Measurements from ENCODE around the gene SHANK2. TPM values are rescaled to one million over a fixed set of nuclear protein-coding genes. Genes with fewer than 3 reads are reported as not detected.

The SHANK2 gene
- total RNA-seq, 2 donors from 2014 or later = 44.4 to 94.9 TPM

DNA sequence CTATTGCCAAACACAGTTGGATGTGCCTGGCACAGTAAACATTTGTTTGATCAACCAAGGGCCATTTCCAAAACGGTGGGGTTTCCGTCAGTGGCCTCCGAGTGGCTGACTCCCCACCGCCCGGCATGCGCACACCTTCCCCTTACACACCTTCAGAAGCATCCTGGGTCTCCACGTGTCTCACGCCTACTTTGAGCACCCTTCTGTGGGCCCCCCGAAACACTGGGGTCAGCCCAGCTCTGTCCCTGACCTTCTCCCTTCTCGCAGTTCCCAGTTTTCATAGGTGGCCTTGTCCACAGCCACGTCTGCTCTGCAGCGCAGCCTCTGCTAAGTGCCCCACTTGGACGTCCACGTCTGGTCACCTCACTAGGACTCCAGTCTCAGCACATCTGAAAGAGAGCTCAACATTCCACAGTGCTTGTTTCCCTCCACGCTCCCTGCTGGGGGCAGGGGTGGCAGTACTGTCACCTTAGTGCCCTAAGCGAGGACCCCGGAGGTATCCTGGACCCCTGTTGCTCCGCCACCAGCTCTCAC, 13.2 kb upstream of the SHANK2 start:
- Histone ChIP-seq H3K4me3 (no peak overlapping the region), H3K27ac (no peak overlapping the region), H3K9me3 (no peaks in the 10 kb centered on the region), H3K36me3 (replicated peaks in 1 of 2; ENCODE audit: insufficient read depth in 1 of 2, low read depth in 2 of 2) (no peaks in the 10 kb centered on the region), H3K4me1 (peaks cover 4% of the 10 kb centered on the region), H3K27me3 (no peaks in the 10 kb centered on the region)
- 88 to 92% methylated on average over 15 to 18 of the region's 18 CpGs for WGBS, 2 donors
- no peak for DNase-seq
- intact Hi-C loops (cut with DNase I) = no loop called here
- ATAC-seq = no peak
- TF ChIP-seq, protein P1, sequence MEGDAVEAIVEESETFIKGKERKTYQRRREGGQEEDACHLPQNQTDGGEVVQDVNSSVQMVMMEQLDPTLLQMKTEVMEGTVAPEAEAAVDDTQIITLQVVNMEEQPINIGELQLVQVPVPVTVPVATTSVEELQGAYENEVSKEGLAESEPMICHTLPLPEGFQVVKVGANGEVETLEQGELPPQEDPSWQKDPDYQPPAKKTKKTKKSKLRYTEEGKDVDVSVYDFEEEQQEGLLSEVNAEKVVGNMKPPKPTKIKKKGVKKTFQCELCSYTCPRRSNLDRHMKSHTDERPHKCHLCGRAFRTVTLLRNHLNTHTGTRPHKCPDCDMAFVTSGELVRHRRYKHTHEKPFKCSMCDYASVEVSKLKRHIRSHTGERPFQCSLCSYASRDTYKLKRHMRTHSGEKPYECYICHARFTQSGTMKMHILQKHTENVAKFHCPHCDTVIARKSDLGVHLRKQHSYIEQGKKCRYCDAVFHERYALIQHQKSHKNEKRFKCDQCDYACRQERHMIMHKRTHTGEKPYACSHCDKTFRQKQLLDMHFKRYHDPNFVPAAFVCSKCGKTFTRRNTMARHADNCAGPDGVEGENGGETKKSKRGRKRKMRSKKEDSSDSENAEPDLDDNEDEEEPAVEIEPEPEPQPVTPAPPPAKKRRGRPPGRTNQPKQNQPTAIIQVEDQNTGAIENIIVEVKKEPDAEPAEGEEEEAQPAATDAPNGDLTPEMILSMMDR (IDR thresholded peaks at IDR 0.05) = no peak
- no peak for TF ChIP-seq POLR2A (IDR thresholded peaks at IDR 0.05)

DNA sequence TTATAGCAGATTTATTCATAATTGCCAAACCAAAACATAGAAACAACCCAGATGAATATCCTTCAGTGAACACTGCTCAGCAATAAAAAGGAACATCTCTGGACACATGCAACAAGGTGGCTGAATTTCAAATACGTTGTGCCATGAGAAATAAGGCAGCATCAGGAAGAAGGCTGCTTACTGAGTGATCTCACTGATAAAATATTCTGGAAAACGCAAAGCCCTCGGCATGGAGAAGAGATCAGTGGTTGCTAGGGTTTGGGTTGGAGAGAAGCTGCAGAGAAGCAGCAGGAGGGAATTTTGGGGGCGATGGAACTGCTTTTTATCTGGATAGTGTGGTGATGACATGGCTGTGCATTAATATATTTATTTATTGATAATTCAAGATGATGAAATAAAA, 11.0 kb upstream of the SHANK2 start:
- WGBS, 2 donors = 47 to 50% methylated on average over 4 of the region's 4 CpGs
- intact Hi-C loops (cut with DNase I) = no loop called here
- H3K27ac ChIP-seq = no peak overlapping the region
- no peaks in the 10 kb centered on the region for H3K9me3 ChIP-seq
- ATAC-seq = peak; percentile 30
- H3K4me3 ChIP-seq = no peak overlapping the region
- peaks cover 4% of the 10 kb centered on the region for H3K4me1 ChIP-seq
- no peak for TF ChIP-seq POLR2A (IDR thresholded peaks at IDR 0.05)
- TF ChIP-seq, protein P1 (IDR thresholded peaks at IDR 0.05) = no peak
- no peaks in the 10 kb centered on the region for H3K27me3 ChIP-seq
- no peak for DNase-seq
- H3K36me3 ChIP-seq (replicated peaks in 1 of 2; ENCODE audit: insufficient read depth in 1 of 2, low read depth in 2 of 2) = no peaks in the 10 kb centered on the region

DNA sequence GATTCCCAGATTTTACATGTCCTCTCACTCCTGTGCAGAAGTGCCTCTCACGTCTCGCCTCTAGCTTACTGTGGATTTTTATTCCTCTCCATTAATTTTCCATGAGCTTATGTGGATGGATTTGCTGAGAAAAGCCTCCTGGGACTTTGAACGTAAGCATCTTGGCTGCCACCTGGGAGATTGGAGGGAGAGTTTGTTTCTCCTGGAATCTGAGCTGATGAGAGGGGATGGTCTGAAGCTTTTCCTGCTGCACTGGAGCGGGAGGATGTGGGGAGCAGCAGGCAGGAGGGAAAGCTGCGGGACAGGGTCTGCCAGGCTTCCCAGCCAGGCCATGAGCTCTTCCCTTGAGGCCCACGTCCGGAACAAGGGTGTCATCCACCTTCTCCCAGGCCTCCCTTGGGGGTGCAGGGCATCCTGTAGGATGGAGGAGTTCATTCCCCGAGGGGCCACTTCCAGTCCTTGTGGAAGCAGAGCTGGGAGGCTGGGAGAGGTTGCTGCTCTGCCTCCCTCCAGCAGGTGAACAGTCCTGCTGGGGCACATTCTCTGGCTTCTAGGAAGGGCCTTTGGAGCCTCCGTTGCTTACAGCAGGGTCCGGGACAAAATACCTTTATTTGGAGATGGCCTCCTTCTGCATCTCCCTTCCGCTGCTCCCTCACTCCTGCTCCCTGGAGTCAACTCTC, 3.6 kb upstream of the SHANK2 start:
- H3K9me3 ChIP-seq = no peaks in the 10 kb centered on the region
- H3K27ac ChIP-seq = peak overlapping the region in 3 of 4 donors; percentile 94 to 98 (median 96)
- TF ChIP-seq POLR2A (IDR thresholded peaks at IDR 0.05) = no peak
- TF ChIP-seq, protein P1 (IDR thresholded peaks at IDR 0.05) = no peak
- DNase-seq = no peak
- ATAC-seq = no peak
- WGBS, 2 donors = 42 to 48% methylated on average over 8 to 11 of the region's 11 CpGs
- no peaks in the 10 kb centered on the region for H3K36me3 ChIP-seq (replicated peaks in 1 of 2; ENCODE audit: insufficient read depth in 1 of 2, low read depth in 2 of 2)
- no peaks in the 10 kb centered on the region for H3K27me3 ChIP-seq
- no peak overlapping the region for H3K4me3 ChIP-seq
- intact Hi-C loops (cut with DNase I) = no loop called here
- H3K4me1 ChIP-seq = peaks cover 34% of the 10 kb centered on the region

DNA sequence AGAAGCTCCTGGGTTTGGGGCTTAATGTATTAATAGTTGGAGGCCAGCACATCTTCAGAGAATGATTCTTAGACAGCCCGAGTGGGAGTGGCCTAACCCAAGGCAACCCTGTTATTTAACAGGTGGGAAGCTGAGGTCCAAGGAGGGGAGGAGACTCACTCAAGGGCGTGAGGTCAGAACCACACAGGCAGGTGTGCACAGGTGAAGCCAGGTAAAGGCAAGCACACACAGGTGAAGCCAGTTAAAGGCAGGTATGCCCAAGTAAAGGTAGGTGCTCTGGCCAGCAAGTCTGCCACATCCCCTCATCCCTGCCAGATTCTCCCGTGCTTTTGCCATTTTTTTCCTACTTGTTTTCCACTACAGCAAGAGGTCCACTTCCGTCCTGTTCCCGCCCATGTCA, 2.9 kb upstream of the SHANK2 start:
- no peaks in the 10 kb centered on the region for H3K36me3 ChIP-seq (replicated peaks in 1 of 2; ENCODE audit: insufficient read depth in 1 of 2, low read depth in 2 of 2)
- intact Hi-C loops (cut with DNase I) = no loop called here
- WGBS, 2 donors = 28 to 33% methylated on average over 5 of the region's 5 CpGs
- peak overlapping the region in 3 of 4 donors; percentile 94 to 98 (median 96) for H3K27ac ChIP-seq
- peaks cover 40% of the 10 kb centered on the region for H3K4me1 ChIP-seq
- ATAC-seq = peak; percentile 31
- H3K27me3 ChIP-seq = no peaks in the 10 kb centered on the region
- peak; percentile 63 to 88 (median 82) for DNase-seq
- TF ChIP-seq, protein P1 (IDR thresholded peaks at IDR 0.05) = no peak
- TF ChIP-seq POLR2A (IDR thresholded peaks at IDR 0.05) = peak in 2 of 3 donors; percentile 21 to 55
- no peak overlapping the region for H3K4me3 ChIP-seq
- H3K9me3 ChIP-seq = no peaks in the 10 kb centered on the region

DNA sequence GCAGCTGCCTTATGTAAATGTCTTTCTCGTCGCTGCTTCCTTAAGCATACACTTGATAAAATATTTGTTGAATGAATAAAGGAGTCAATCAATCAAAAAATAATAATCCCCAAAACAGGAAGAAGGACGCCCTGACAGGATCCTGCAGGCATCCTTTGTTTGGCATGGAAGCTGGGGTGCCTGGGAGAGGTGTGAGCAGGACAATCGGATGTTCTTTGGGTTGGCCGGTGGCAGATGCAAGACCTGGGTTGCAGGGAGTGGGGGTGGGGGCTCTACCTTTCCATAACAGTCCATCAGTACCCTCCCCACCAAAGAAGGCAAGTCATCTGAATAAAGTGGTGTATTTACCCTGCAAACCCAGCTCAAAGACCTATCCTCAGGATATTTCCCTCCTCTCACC, 1.4 kb upstream of the SHANK2 start:
- no peaks in the 10 kb centered on the region for H3K27me3 ChIP-seq
- peak overlapping the region; percentile 72 to 98 (median 95) for H3K27ac ChIP-seq
- H3K4me3 ChIP-seq = no peak overlapping the region
- no peak for TF ChIP-seq POLR2A (IDR thresholded peaks at IDR 0.05)
- TF ChIP-seq, protein P1 (IDR thresholded peaks at IDR 0.05) = no peak
- ATAC-seq (no peak), DNase-seq (no peak)
- WGBS, 2 donors = 11 to 17% methylated on average over 4 to 5 of the region's 5 CpGs
- intact Hi-C loops (cut with DNase I) = no loop called here
- peaks cover 54% of the 10 kb centered on the region for H3K4me1 ChIP-seq
- no peaks in the 10 kb centered on the region for H3K36me3 ChIP-seq (replicated peaks in 1 of 2; ENCODE audit: insufficient read depth in 1 of 2, low read depth in 2 of 2)
- no peaks in the 10 kb centered on the region for H3K9me3 ChIP-seq
